ENCODE results near the gene UST. TPM values are rescaled to one million over a fixed set of nuclear protein-coding genes. Genes with fewer than 3 reads are reported as not detected.

UST gene
- total and polyA plus RNA-seq, 7 donors = 0.79 to 2.6 (median 2.0) TPM

DNA sequence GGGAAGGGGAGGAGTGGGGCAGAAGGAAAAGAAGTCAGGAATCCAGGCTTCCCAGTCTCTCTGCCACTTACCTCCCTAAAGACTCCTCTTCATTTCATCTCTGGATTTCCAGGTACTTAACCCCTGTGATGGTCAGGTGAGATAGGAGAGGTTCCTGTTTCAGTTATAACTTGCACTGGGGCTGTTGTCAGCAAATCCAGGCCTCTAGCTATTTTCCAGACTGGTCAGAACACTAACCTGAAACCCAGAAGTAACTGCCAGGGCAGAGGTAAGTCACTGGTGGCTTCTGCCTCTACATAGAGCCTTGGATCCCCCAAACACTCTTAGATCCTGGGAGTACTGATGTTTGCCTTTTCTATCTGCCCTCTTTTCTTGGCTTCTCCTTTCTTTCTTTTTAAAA is 337.2 kb downstream of the UST start:
- Histone ChIP-seq H3K4me1 (no peaks in the 10 kb centered on the region), H3K9me3 (no peaks in the 10 kb centered on the region), H3K4me3 (no peak overlapping the region), H3K27me3 (ENCODE audit: insufficient read depth in 3 of 3, low read length in 2 of 3) (peaks cover 0 to 2% (median 0%) of the 10 kb centered on the region in 3 donors), H3K36me3 (ENCODE audit: insufficient read depth in 1 of 2, low read depth in 1 of 2) (no peaks in the 10 kb centered on the region), H3K27ac (no peak overlapping the region)
- intact Hi-C loops (cut with DNase I) = loop anchor here in 1 of 2 donors (5.0 kb wide), 2 partner anchors 233 to 433 kb away; partner anchors contain the start of gene TAB2
- TF ChIP-seq, protein P1, sequence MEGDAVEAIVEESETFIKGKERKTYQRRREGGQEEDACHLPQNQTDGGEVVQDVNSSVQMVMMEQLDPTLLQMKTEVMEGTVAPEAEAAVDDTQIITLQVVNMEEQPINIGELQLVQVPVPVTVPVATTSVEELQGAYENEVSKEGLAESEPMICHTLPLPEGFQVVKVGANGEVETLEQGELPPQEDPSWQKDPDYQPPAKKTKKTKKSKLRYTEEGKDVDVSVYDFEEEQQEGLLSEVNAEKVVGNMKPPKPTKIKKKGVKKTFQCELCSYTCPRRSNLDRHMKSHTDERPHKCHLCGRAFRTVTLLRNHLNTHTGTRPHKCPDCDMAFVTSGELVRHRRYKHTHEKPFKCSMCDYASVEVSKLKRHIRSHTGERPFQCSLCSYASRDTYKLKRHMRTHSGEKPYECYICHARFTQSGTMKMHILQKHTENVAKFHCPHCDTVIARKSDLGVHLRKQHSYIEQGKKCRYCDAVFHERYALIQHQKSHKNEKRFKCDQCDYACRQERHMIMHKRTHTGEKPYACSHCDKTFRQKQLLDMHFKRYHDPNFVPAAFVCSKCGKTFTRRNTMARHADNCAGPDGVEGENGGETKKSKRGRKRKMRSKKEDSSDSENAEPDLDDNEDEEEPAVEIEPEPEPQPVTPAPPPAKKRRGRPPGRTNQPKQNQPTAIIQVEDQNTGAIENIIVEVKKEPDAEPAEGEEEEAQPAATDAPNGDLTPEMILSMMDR (IDR thresholded peaks at IDR 0.05) = no peak
- no peak for ATAC-seq
- no peak for DNase-seq

DNA sequence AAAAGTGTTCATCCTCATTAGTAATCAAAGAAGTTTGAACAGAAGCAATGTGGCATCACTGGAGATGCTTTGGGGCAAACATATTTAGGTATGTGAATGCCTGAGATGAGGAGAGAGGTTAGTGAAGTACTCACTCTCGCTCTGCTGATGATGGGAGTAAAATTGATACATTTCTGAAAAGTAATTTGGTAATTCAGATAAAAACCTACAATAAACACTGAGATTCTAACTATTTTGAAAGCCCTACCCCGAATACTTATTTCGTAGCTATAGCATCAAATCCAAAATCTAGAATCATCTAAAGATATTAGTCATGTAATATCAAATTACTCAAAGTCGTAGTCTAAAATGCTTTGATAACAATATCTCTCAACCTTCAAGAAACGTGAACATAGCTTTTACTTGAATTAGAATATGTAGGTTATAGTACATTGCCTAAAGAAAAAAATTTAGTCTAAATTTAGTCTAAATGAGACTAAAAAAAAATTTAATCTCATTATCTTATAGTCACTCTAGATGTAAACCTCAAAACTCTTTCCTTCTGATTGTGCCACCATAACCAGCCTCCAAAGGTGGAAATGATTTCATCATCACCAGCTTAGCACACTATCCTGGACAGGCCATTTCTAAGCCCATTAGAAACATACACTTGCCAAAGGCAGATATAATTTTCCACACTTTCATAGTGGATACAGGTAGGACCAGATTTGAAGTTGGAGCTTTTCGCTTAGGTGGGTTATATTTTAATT is 338.2 kb downstream of the UST start:
- no peaks in the 10 kb centered on the region for H3K4me1 ChIP-seq
- no peak overlapping the region for H3K4me3 ChIP-seq
- intact Hi-C loops (cut with DNase I) = loop anchor here in 1 of 2 donors (5.0 kb wide), 2 partner anchors 232 to 432 kb away; partner anchors contain the start of gene TAB2
- 91% methylated on average over 6 of the region's 6 CpGs for WGBS, 3 donors
- H3K36me3 ChIP-seq (ENCODE audit: insufficient read depth in 1 of 2, low read depth in 1 of 2) = no peaks in the 10 kb centered on the region
- no peak for DNase-seq
- H3K9me3 ChIP-seq = no peaks in the 10 kb centered on the region
- H3K27ac ChIP-seq = no peak overlapping the region
- no peak for ATAC-seq
- peaks cover 0 to 2% (median 0%) of the 10 kb centered on the region in 3 donors for H3K27me3 ChIP-seq (ENCODE audit: insufficient read depth in 3 of 3, low read length in 2 of 3)
- TF ChIP-seq, protein P1 (IDR thresholded peaks at IDR 0.05) = no peak

DNA sequence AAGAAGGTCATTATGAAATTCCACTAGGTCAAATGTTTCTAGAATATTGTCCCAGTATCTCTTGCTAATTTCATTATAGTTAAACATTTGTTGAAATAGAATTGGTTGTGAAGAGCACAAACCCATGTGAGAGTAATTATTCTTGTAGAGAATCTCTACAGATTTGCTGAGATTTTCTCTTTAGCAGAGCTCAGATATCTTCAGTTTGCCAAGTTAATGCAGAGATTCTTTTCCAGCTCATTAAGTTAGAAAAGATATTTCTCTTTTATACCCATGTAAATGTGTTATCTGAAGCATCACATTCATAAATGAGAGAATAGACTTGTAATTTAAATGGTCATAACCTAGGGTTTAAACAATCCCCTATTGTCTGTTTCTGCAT is 338.7 kb downstream of the UST start:
- no peak overlapping the region for H3K27ac ChIP-seq

DNA sequence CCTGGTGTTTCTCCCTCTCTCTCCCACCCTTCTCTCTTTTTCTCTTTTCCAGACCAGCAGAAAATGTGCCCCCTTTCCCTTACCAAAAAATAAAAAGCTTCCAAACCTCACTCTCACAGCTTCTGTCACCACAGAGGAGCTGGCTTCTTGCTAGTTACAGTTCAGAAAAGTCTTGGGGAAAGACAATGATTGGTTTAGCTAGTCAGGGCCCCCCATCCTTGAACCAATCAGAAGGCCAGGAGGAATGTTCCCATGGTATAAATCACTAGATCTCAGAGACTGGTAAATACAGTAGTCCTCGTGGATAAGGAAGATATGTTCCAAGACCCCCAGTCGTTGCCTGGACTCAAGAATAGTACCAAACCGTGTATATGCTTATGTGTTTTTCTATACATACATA is 339.5 kb downstream of the UST start:
- ATAC-seq (no peak), DNase-seq (no peak)
- no peaks in the 10 kb centered on the region for H3K36me3 ChIP-seq (ENCODE audit: insufficient read depth in 1 of 2, low read depth in 1 of 2)
- peaks cover 0 to 2% (median 0%) of the 10 kb centered on the region in 3 donors for H3K27me3 ChIP-seq (ENCODE audit: insufficient read depth in 3 of 3, low read length in 2 of 3)
- no peaks in the 10 kb centered on the region for H3K9me3 ChIP-seq
- H3K4me3 ChIP-seq = no peak overlapping the region
- intact Hi-C loops (cut with DNase I) = no loop called here
- 74 to 75% (median 75%) methylated on average over 3 of the region's 3 CpGs for WGBS, 3 donors
- H3K27ac ChIP-seq = no peak overlapping the region
- TF ChIP-seq, protein P1 (IDR thresholded peaks at IDR 0.05) = no peak
- H3K4me1 ChIP-seq = no peaks in the 10 kb centered on the region

More for the DNA sequence above, 338.7 kb downstream of the UST start:
- TF ChIP-seq, protein P1 (IDR thresholded peaks at IDR 0.05) = no peak
- H3K4me3 ChIP-seq = no peak overlapping the region
- ATAC-seq (no peak), DNase-seq (no peak)
- H3K9me3 ChIP-seq = no peaks in the 10 kb centered on the region
- H3K4me1 ChIP-seq = no peaks in the 10 kb centered on the region
- intact Hi-C loops (cut with DNase I) = no loop called here
- no peaks in the 10 kb centered on the region for H3K36me3 ChIP-seq (ENCODE audit: insufficient read depth in 1 of 2, low read depth in 1 of 2)
- H3K27me3 ChIP-seq (ENCODE audit: insufficient read depth in 3 of 3, low read length in 2 of 3) = peaks cover 0 to 2% (median 0%) of the 10 kb centered on the region in 3 donors

DNA sequence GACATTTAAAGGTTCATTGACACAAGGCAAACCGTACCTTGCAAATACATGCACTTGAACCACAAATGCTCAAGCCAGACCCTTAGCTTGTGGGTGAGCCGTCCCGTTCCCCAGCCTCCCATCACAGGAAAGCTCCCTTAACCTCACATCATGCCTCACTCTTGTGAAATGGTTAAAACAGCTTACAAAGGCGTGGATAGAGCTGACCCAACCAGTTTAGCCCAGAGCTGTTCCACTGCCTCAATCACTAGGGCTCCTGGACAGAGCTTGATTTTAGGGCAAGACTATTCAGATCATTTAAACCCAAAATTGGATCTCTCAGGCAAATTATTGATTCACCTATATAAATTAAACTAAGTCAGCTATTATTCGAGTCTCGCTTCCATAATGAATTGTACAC is 341.1 kb downstream of the UST start:
- TF ChIP-seq, protein P1 (IDR thresholded peaks at IDR 0.05) = no peak
- H3K4me1 ChIP-seq = no peaks in the 10 kb centered on the region
- WGBS, 3 donors = 78 to 86% (median 82%) methylated on average over 6 of the region's 6 CpGs
- no peaks in the 10 kb centered on the region for H3K36me3 ChIP-seq (ENCODE audit: insufficient read depth in 1 of 2, low read depth in 1 of 2)
- intact Hi-C loops (cut with DNase I) = no loop called here
- H3K27ac ChIP-seq = no peak overlapping the region
- ATAC-seq (no peak), DNase-seq (no peak)
- peaks cover 0 to 2% (median 0%) of the 10 kb centered on the region in 3 donors for H3K27me3 ChIP-seq (ENCODE audit: insufficient read depth in 3 of 3, low read length in 2 of 3)
- H3K4me3 ChIP-seq = no peak overlapping the region
- no peaks in the 10 kb centered on the region for H3K9me3 ChIP-seq

All from psoas muscle (tissue), 8 donors.